ENCODE measurements around the gene KLHL24. TPM values are rescaled to one million over a fixed set of nuclear protein-coding genes. Genes with fewer than 3 reads are reported as not detected.
"Not testable (repeated sequence)": the region's sequence is repeated elsewhere in the genome, so short reads cannot be mapped to it uniquely, and the experiment has no call there.

KLHL24 gene
- total RNA-seq, 6 experiments from 2014 or later = 5.6 to 15.1 (median 6.7) TPM

DNA sequence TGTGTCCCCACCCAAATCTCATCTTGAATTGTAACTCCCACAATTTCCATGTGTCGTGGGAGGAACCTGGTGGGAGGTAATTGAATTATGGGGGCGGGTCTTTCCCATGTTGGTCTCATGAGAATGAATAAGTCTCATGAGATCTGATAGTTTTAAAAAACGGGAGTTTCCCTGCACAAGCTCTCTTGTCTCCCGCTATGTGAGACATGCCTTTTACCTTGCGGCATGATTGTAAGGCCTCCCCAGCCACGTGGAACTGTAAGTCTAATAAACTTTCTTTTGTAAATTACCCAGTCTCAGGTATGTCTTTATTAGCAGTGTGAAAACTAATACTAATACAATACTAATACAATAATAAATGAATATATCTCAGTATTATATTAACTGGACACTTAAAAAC, 52.3 kb downstream of the KLHL24 start:
- H3K36me3 Mint-ChIP-seq (ENCODE audit: low read depth) = no peaks in the 10 kb centered on the region
- no peaks in the 10 kb centered on the region for H3K27me3 Mint-ChIP-seq (ENCODE audit: insufficient read depth)
- no peaks in the 10 kb centered on the region for H3K4me1 Mint-ChIP-seq (ENCODE audit: low read depth)
- no peak overlapping the region for H3K4me3 Mint-ChIP-seq
- TF ChIP-seq, protein P1, sequence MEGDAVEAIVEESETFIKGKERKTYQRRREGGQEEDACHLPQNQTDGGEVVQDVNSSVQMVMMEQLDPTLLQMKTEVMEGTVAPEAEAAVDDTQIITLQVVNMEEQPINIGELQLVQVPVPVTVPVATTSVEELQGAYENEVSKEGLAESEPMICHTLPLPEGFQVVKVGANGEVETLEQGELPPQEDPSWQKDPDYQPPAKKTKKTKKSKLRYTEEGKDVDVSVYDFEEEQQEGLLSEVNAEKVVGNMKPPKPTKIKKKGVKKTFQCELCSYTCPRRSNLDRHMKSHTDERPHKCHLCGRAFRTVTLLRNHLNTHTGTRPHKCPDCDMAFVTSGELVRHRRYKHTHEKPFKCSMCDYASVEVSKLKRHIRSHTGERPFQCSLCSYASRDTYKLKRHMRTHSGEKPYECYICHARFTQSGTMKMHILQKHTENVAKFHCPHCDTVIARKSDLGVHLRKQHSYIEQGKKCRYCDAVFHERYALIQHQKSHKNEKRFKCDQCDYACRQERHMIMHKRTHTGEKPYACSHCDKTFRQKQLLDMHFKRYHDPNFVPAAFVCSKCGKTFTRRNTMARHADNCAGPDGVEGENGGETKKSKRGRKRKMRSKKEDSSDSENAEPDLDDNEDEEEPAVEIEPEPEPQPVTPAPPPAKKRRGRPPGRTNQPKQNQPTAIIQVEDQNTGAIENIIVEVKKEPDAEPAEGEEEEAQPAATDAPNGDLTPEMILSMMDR (IDR thresholded peaks at IDR 0.05) = no peak
- H3K27ac Mint-ChIP-seq = no peak overlapping the region
- no peak for DNase-seq
- no peaks in the 10 kb centered on the region for H3K9me3 Mint-ChIP-seq

DNA sequence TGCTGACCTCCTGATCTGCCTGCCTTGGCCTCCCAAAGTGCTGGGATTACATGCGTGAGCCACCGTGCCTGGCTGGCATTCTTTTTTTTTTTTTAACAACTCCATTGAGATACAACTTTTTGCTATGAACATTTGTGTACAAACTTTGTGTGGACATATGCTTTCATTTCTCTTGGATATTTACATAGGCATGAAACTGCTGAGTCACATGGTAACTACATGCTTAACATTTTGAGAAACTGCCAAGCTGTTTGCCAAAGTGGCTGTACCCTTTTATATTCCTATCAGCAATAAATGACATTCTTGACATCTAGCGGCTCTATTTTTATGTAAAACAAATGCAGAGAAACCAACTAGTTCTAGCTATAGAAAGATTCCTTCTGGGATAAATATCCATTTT, 53.5 kb downstream of the KLHL24 start:
- TF ChIP-seq, protein P1 (IDR thresholded peaks at IDR 0.05) = no peak

DNA sequence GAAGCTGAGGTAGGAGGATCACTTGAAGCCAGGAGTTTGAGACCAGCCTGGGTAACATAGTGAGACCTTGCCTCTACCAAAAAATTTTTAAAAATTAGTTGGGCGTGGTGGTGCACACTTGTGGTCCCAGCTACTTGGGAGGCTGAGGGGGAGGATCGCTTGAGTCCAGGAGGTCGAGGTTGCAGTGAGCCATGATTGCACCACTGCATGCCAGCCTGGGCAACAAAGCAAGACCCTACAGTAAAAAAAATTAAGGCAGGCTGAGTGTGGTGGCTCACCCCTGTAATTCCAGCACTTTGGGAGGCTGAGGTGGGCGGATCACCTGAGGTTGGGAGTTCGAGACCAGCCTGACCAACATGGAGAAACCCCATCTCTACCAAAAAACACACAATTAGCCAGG, 54.2 kb downstream of the KLHL24 start:
- not testable (repeated sequence) for DNase-seq; H3K27me3 Mint-ChIP-seq (ENCODE audit: insufficient read depth); H3K9me3 Mint-ChIP-seq; H3K27ac Mint-ChIP-seq; H3K4me3 Mint-ChIP-seq; H3K4me1 Mint-ChIP-seq (ENCODE audit: low read depth); H3K36me3 Mint-ChIP-seq (ENCODE audit: low read depth)

More for the DNA sequence above, 53.5 kb downstream of the KLHL24 start:
- Mint-ChIP-seq H3K9me3 (no peaks in the 10 kb centered on the region), H3K36me3 (ENCODE audit: low read depth) (no peaks in the 10 kb centered on the region), H3K4me3 (no peak overlapping the region), H3K4me1 (ENCODE audit: low read depth) (peaks cover under 1% of the 10 kb centered on the region; the same call in 1 of the 2 replicates), H3K27ac (no peak overlapping the region), H3K27me3 (ENCODE audit: insufficient read depth) (no peaks in the 10 kb centered on the region)
- no peak for DNase-seq

DNA sequence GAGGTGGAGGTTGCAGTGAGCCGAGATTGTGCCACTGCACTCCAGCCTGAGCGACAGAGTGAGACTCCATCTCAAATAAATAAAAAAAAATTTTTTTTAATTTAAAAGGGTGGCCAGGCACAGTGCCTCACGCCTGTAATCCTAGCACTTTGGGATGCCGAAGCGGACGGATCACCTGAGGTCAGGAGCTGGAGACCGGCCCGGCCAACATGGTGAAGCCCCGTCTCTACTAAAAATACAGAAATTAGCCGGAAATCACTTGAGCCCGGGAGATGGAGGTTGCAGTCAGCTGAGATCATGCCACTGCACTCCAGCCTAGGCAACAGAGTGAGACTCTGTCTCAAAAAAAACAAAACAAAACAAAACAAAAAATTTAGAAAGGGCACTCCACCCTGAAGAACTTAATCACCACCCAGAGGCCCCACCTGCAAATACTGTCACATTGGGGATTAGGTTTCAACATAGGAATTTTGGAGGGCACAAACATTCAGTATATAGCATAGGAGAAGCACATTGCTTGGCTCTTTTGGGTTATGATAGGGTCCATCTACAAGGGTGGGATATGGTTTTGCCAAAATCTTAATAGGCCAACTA, 55.1 kb downstream of the KLHL24 start:
- Mint-ChIP-seq H3K36me3 (ENCODE audit: low read depth) (no peaks in the 10 kb centered on the region), H3K4me1 (ENCODE audit: low read depth) (peaks cover 7% of the 10 kb centered on the region), H3K27me3 (ENCODE audit: insufficient read depth) (no peaks in the 10 kb centered on the region), H3K9me3 (no peaks in the 10 kb centered on the region), H3K4me3 (no peak overlapping the region), H3K27ac (no peak overlapping the region)
- TF ChIP-seq, protein P1 (IDR thresholded peaks at IDR 0.05) = no peak
- DNase-seq = no peak

DNA sequence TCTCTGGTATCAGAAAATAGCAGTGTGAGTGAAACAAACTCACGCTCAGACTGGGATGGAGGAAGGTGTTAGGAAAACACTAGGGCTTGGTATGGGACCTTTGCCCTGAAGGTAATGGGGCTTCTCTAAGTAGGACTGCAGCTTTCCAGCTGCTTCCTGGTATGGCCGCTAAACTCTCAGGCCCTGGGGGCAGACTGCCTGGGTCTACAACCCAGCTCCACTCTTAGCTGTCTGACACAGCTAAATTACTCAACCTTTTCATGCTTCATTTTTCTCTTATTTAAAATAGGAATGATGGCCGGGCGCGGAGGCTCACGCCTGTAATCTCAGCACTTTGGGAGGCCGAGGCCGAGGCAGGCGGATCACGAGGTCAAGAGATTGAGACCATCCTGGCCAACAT, 57.0 kb downstream of the KLHL24 start:
- Mint-ChIP-seq H3K9me3 (no peaks in the 10 kb centered on the region), H3K4me3 (no peak overlapping the region), H3K27ac (no peak overlapping the region), H3K27me3 (ENCODE audit: insufficient read depth) (no peaks in the 10 kb centered on the region), H3K4me1 (ENCODE audit: low read depth) (peaks cover 13% of the 10 kb centered on the region), H3K36me3 (ENCODE audit: low read depth) (no peaks in the 10 kb centered on the region)
- DNase-seq = no peak
- TF ChIP-seq, protein P1 (IDR thresholded peaks at IDR 0.05) = no peak

DNA sequence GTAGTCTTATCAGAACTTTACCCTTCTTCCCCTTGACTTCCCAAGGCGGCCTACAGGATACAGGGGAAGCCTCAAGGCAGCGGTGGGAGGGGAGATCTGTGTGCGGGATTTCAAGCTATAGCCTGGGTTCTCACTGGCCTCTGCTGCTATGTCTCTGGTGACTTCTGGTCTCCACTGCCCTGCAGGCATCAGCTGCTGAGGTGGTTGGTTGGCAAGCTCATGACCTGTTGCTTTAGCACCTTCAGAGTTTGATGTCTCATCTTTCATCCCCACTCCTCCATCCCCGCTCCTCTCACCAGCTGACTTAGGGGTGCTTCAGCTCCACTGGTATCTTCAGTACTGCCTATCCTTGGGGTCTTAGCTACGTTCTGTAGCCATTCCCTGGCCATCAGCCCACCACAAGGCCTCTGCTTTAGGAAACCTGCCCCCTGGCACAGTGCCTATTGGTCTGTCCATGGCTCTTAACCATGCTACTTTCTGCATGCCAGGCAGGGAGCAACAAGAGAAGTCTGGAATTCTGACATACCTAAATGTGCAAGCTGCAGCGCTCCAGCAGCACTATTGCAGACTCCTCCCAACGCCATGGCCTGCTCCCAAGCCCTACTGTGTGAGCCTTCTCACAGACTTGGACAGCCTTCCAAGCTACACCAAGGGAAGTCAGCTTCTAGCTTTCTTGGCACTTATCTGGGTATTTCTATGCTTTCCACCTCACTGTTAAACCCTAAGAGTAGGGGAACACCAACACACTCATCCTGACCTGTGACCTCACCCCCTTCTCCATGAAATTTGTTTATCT, 60.3 kb downstream of the KLHL24 start:
- H3K9me3 Mint-ChIP-seq = no peaks in the 10 kb centered on the region
- H3K4me3 Mint-ChIP-seq = no peak overlapping the region
- no peak for DNase-seq
- TF ChIP-seq, protein P1 (IDR thresholded peaks at IDR 0.05) = no peak
- H3K27me3 Mint-ChIP-seq (ENCODE audit: insufficient read depth) = no peaks in the 10 kb centered on the region
- H3K36me3 Mint-ChIP-seq (ENCODE audit: low read depth) = no peaks in the 10 kb centered on the region
- peaks cover 34% of the 10 kb centered on the region for H3K4me1 Mint-ChIP-seq (ENCODE audit: low read depth)
- H3K27ac Mint-ChIP-seq = no peak overlapping the region

All from HFFc6 (cell line).